Keratinocyte (primary cell): ENCODE results near the gene ZFP14. TPM values are rescaled to one million over a fixed set of nuclear protein-coding genes. Genes with fewer than 3 reads are reported as not detected.
"Not testable (repeated sequence)": the region's sequence is repeated elsewhere in the genome, so short reads cannot be mapped to it uniquely, and the experiment has no call there.

Experiments used
- DNase-seq: peaks from one replicate; pipeline ENCODE4 v3.0.0-alpha.2; 2011; ENCODE audit warnings: low read depth, missing footprints, low spot score
- FAIRE-seq: peaks from 2 replicates; lab custom pipeline; 2011; peaks lifted over from hg19 to GRCh38; lab: Jason Lieb, UNC
- H2AFZ ChIP-seq: 2 replicates; pipeline ENCODE4 v1.6.0; 2012; ENCODE audit warnings: low read length, control low read depth, inconsistent platforms; ENCODE audit not compliant: control insufficient read depth
- H3K27ac ChIP-seq: 2 replicates; pipeline ENCODE4 v1.5.1; 2011; ENCODE audit warnings: low read length; ENCODE audit not compliant: control insufficient read depth, insufficient read depth
- H3K27me3 ChIP-seq: 3 replicates; pipeline ENCODE4 v1.6.0; 2011; ENCODE audit warnings: low read length; ENCODE audit not compliant: control insufficient read depth, insufficient read depth; ENCODE audit errors: extremely low read depth
- H3K36me3 ChIP-seq, 2 experiments: 2 replicates in 1 of 2; 3 replicates in 1 of 2; pipeline ENCODE4 v1.5.1; 2011; ENCODE audit warnings: low read length in 2 of 2, mild to moderate bottlenecking in 1 of 2; ENCODE audit not compliant: control insufficient read depth in 2 of 2, insufficient read depth in 2 of 2; ENCODE audit errors: extremely low read depth in 1 of 2
- H3K4me1 ChIP-seq: 3 replicates; pipeline ENCODE4 v1.5.1; 2011; ENCODE audit warnings: low read length; ENCODE audit not compliant: control insufficient read depth, insufficient read depth; ENCODE audit errors: extremely low read depth
- H3K4me2 ChIP-seq: 3 replicates; pipeline ENCODE4 v1.6.0; 2011; ENCODE audit warnings: low read depth, low read length; ENCODE audit not compliant: control insufficient read depth, insufficient read depth; ENCODE audit errors: extremely low read depth
- H3K4me3 ChIP-seq, 3 experiments: fragments of 200-600 bp in 1 of 3; sonication (generic) in 1 of 3; 2 replicates in 2 of 3; 3 replicates in 1 of 3; pipeline ENCODE4 v1.5.1; 2011 to 2016; ENCODE audit warnings: low read length in 3 of 3, mild to moderate bottlenecking in 3 of 3, control low read depth in 2 of 3, inconsistent platforms in 1 of 3, low read depth in 1 of 3, mixed read lengths in 1 of 3, mixed run types in 1 of 3, moderate library complexity in 1 of 3; ENCODE audit not compliant: control insufficient read depth in 2 of 3, insufficient read depth in 2 of 3; ENCODE audit errors: extremely low read depth in 1 of 3
- H3K79me2 ChIP-seq: 2 replicates; pipeline ENCODE4 v1.6.0; 2012; ENCODE audit warnings: low read length; ENCODE audit not compliant: control insufficient read depth, insufficient read depth
- H3K9ac ChIP-seq: 3 replicates; pipeline ENCODE4 v1.6.0; 2011; ENCODE audit warnings: low read length; ENCODE audit not compliant: control insufficient read depth, insufficient read depth; ENCODE audit errors: extremely low read depth
- H3K9me1 ChIP-seq: 3 replicates; pipeline ENCODE4 v1.6.0; 2011; ENCODE audit warnings: low read length; ENCODE audit not compliant: control insufficient read depth, insufficient read depth; ENCODE audit errors: extremely low read depth
- H3K9me3 ChIP-seq: 2 replicates; pipeline ENCODE4 v1.5.1; 2012; ENCODE audit warnings: low read depth, low read length; ENCODE audit not compliant: control insufficient read depth
- H4K20me1 ChIP-seq: 3 replicates; pipeline ENCODE4 v1.6.0; 2011; ENCODE audit warnings: low read length; ENCODE audit not compliant: control insufficient read depth, insufficient read depth; ENCODE audit errors: extremely low read depth
- dilution Hi-C: fragments of 300-500 bp; cut with MboI; formaldehyde crosslinking; loops from one replicate; pipeline ENCODE4 v1.7.0; 2020; ENCODE audit warnings: low sequenced_read_pairs; ENCODE audit not compliant: extremely low pct_ligation_motif_present
- polyA plus RNA-seq, 5 experiments: library from polyadenylated mRNA; depleted of rRNA in 3 of 5; stranded (reverse) in 3 of 5; stranded (forward) in 1 of 5; unstranded in 1 of 5; fragments of >200 nt; gene quantifications; 1 replicate in 1 of 5; 2 replicates in 3 of 5; 3 replicates in 1 of 5; pipeline versions ENCODE4 v1.2.1 to v1.2.3, GENCODE V29; 2011 to 2012; ENCODE audit warnings: missing spikeins in 2 of 5, low read depth in 1 of 5, low replicate concordance in 1 of 5

ZFP14 gene
- polyA plus RNA-seq, 1 donor (not counting 4 experiments of a cell fraction or from before 2014, with no cell fraction given): 0.96 TPM

GRCh38 chr19:36326649-36327048 lies 52.4 kb downstream of the ZFP14 start:
- FAIRE-seq, H3K9me3 ChIP-seq, H4K20me1 ChIP-seq, DNase-seq, H3K27ac ChIP-seq, H3K4me3 ChIP-seq, H3K9ac ChIP-seq, H3K9me1 ChIP-seq, H3K4me1 ChIP-seq, dilution Hi-C loops, H3K27me3 ChIP-seq, H2AFZ ChIP-seq, H3K4me2 ChIP-seq: not testable (repeated sequence)
- Histone ChIP-seq H3K79me2 (peaks cover 33% of the 10 kb centered on the region), H3K36me3 (peaks cover 10 to 11% of the 10 kb centered on the region in 2 experiments)

DNA sequence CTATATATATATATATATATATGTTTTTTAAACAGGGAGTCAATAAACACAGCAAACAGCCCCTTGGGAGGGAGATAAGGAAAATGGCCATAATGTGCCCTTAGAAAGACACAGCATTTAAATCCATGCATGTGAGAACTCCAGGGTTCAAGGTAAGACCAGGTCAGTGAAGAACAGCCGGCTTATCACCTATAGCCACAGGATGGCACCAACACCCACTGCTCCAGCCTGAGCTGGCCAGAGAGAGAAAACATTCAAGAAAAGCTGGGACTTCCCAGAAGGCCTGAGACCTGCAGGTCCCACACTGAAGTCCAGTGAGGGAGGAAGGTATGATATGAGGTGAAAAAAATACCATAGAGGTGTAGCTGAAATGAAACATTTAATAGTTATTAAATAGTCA lies 63.8 kb downstream of the ZFP14 start:
- H3K9me1 ChIP-seq, dilution Hi-C loops, H3K4me1 ChIP-seq, H3K79me2 ChIP-seq, H4K20me1 ChIP-seq, H3K9me3 ChIP-seq, H2AFZ ChIP-seq, H3K4me3 ChIP-seq, DNase-seq, H3K27ac ChIP-seq, FAIRE-seq, H3K36me3 ChIP-seq, H3K4me2 ChIP-seq, H3K9ac ChIP-seq, H3K27me3 ChIP-seq: not testable (repeated sequence)

DNA sequence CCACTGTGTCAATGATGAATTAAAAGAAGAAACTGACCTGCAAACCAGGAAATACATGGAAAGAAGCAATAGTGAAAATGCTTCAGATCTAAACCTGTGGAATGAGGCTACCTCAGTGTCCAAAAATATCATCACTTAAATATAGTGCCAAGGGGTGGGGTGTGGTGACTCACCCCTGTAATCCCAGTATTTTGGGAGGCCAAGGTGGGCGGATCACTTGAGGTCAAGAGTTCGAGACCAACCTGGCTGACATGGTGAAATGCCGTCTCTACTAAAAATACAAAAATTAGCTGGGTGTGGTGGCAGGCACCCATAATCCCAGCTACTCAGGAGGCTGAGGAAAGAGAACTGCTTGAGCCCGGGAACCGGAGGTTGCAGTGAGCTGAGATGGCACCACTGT lies 64.9 kb downstream of the ZFP14 start:
- dilution Hi-C loops, H3K4me3 ChIP-seq, H3K9me1 ChIP-seq, H3K4me1 ChIP-seq, H4K20me1 ChIP-seq, H3K27me3 ChIP-seq, DNase-seq, FAIRE-seq, H3K4me2 ChIP-seq, H3K36me3 ChIP-seq, H2AFZ ChIP-seq, H3K79me2 ChIP-seq, H3K27ac ChIP-seq, H3K9me3 ChIP-seq, H3K9ac ChIP-seq: not testable (repeated sequence)

GRCh38 chr19:36311098-36311760 lies 67.8 kb downstream of the ZFP14 start:
- H3K27ac ChIP-seq, H3K27me3 ChIP-seq, H2AFZ ChIP-seq, H3K4me3 ChIP-seq, H3K9ac ChIP-seq, H3K79me2 ChIP-seq, H3K9me1 ChIP-seq, H3K4me1 ChIP-seq, dilution Hi-C loops, H3K36me3 ChIP-seq, H3K4me2 ChIP-seq, DNase-seq, FAIRE-seq, H3K9me3 ChIP-seq, H4K20me1 ChIP-seq: not testable (repeated sequence)

DNA sequence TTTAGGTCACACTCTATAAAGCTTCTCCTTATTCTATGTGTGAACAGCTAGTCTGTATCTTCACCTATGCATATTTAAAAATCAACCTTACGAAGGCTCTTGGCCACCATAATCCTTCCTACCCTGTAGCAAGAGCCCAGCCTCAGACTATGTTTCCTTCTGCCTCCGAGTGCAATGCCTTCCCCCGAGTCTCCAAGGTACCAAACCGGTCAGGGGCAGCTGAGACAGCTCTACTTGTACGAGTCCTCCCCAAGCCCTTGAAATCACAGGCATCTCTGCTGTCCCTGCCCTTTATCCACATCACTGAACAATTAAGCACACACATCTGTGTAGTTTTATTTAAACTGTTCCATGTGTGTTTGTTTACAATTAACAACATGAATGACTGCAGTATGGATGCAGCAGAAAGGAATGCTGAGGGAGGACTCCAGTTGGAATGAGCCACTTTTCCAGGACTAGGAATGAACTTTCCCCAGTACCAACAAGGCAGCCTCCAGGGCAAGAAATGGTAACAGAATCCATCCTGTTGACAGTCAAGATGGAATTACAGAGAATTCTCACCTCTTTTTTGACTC lies 68.5 kb downstream of the ZFP14 start:
- H3K27me3 ChIP-seq, H3K79me2 ChIP-seq, H3K9ac ChIP-seq, H3K4me2 ChIP-seq, DNase-seq, H3K27ac ChIP-seq, dilution Hi-C loops, H3K9me3 ChIP-seq, FAIRE-seq, H3K36me3 ChIP-seq, H3K9me1 ChIP-seq, H3K4me1 ChIP-seq, H3K4me3 ChIP-seq, H2AFZ ChIP-seq, H4K20me1 ChIP-seq: not testable (repeated sequence)
